Keratinocyte (primary cell): ENCODE data around the gene EPOP.

Experiments
- CTCF ChIP-seq, 3 experiments: IDR thresholded peaks in 1 of 3; conservative IDR thresholded peaks in 1 of 3; optimal IDR thresholded peaks in 1 of 3; 2 replicates in 2 of 3; 3 replicates in 1 of 3; pipeline versions ENCODE3 to v1.5.1; 2011; ENCODE audit warnings: low read length in 3 of 3, mild to moderate bottlenecking in 3 of 3, moderate library complexity in 2 of 3, control low read depth in 1 of 3, inconsistent platforms in 1 of 3; ENCODE audit not compliant: insufficient read depth in 2 of 3; ENCODE audit errors: extremely low read depth in 1 of 3
- EZH2 ChIP-seq: IDR thresholded peaks from one replicate; pipeline ENCODE4 v1.6.1; 2012; ENCODE audit warnings: inconsistent platforms, mild to moderate bottlenecking, low read length, moderate library complexity

- TF ChIP-seq EZH2 (no peak), CTCF (optimal IDR thresholded peaks at IDR 0.05 in 1 of 3, IDR thresholded peaks at IDR 0.05 in 1 of 3, conservative IDR thresholded peaks at IDR 0.05 in 1 of 3; ENCODE audit: extremely low read depth in 1 of 3, insufficient read depth in 2 of 3, low read length in 3 of 3) (no peak)
Measured at GRCh38 chr17:38705803-38706504, 31.2 kb upstream of the EPOP start.
